HG02798 (cell line): ENCODE data around the gene TRIM40.
"Not testable (repeated sequence)": the region's sequence is repeated elsewhere in the genome, so short reads cannot be mapped to it uniquely, and the experiment has no call there.

ENCODE experiments used
- ATAC-seq: cut with Tn5 transposase; IDR thresholded peaks from one replicate; pipeline ENCODE4 v1.9.1; 2021; ENCODE audit warnings: mild to moderate bottlenecking; ENCODE audit not compliant: unreplicated experiment, poor library complexity

Gene TRIM40

GRCh38 chr6:30113003-30113759 is 22.8 kb upstream of the TRIM40 start, which contains the start of gene TRIM31:
Gene TRIM31 (minus strand): TSS chr6:30113090. CDS start chr6:30112805, 285 bp downstream.
- peak; percentile 62 for ATAC-seq

- no peak for ATAC-seq
Measured at GRCh38 chr6:30113841-30114240, 22.1 kb upstream of the TRIM40 start.

- no peak for ATAC-seq
Measured at GRCh38 chr6:30116724-30117123, 19.2 kb upstream of the TRIM40 start.

GRCh38 chr6:30118691-30119090 is 17.2 kb upstream of the TRIM40 start:
- ATAC-seq = not testable (repeated sequence)

- no peak for ATAC-seq
Measured at GRCh38 chr6:30121446-30122366, 14.2 kb upstream of the TRIM40 start.

GRCh38 chr6:30122515-30122914 is 13.4 kb upstream of the TRIM40 start:
- ATAC-seq = no peak

- no peak for ATAC-seq
Measured at GRCh38 chr6:30127238-30128093, 8.5 kb upstream of the TRIM40 start.

- no peak for ATAC-seq
Measured at GRCh38 chr6:30129265-30130178, 6.4 kb upstream of the TRIM40 start.

- ATAC-seq = no peak
Measured at GRCh38 chr6:30130179-30130679, 5.7 kb upstream of the TRIM40 start.

- peak; percentile 73 for ATAC-seq
Measured at GRCh38 chr6:30130887-30131862, 4.8 kb upstream of the TRIM40 start.

GRCh38 chr6:30131947-30132497 is 3.9 kb upstream of the TRIM40 start:
- ATAC-seq = no peak

GRCh38 chr6:30135147-30135546 is 793 bp upstream of the TRIM40 start:
- ATAC-seq = no peak

GRCh38 chr6:30136570-30137286 is 788 bp downstream of the TRIM40 start:
- no peak for ATAC-seq

GRCh38 chr6:30140240-30140639 is 4.3 kb downstream of the TRIM40 start:
- ATAC-seq = not testable (repeated sequence)

- ATAC-seq = no peak
Measured at GRCh38 chr6:30142665-30143064, 6.7 kb downstream of the TRIM40 start.

GRCh38 chr6:30143780-30144179 is 7.8 kb downstream of the TRIM40 start:
- no peak for ATAC-seq

- ATAC-seq = no peak
Measured at GRCh38 chr6:30144811-30145210, 8.9 kb downstream of the TRIM40 start.
